K562 (cell line): ENCODE data around the gene NUP85. TPM values are rescaled to one million over a fixed set of nuclear protein-coding genes. Genes with fewer than 3 reads are reported as not detected.

ENCODE experiments used
- BRCA1 ChIP-seq, 2 experiments: fragments of 450-650 bp in 1 of 2; sonication (generic) in 1 of 2; formaldehyde crosslinking in 1 of 2; IDR thresholded peaks; 2 replicates each; pipeline versions ENCODE4 v1.5.0 to v1.6.1; 2017 to 2020; ENCODE audit warnings: mild to moderate bottlenecking in 1 of 2, missing genetic modification reagents in 1 of 2
- BRF2 ChIP-seq: IDR thresholded peaks from 3 replicates; pipeline ENCODE4 v1.6.1; 2011; ENCODE audit warnings: borderline replicate concordance, mild to moderate bottlenecking; ENCODE audit not compliant: insufficient read length, insufficient read depth
- CCNT2 ChIP-seq: IDR thresholded peaks from 2 replicates; pipeline ENCODE4 v1.6.1; 2011; ENCODE audit warnings: borderline replicate concordance, low read depth, mild to moderate bottlenecking, moderate library complexity, mixed read lengths, low read length; ENCODE audit not compliant: insufficient read length; ENCODE audit errors: extremely low read depth
- ESRRB ChIP-seq: fragments of 250-450 bp; sonication (Bioruptor Pico); IDR thresholded peaks from 2 replicates; pipeline ENCODE4 v1.5.0; 2020; ENCODE audit warnings: mild to moderate bottlenecking, moderate library complexity, borderline replicate concordance
- FOXK2 ChIP-seq, 2 experiments: fragments of 450-650 bp; IDR thresholded peaks in 1 of 2; conservative IDR thresholded peaks in 1 of 2; 2 replicates each; pipeline ENCODE4 v1.6.1; 2016; ENCODE audit warnings: low read depth in 2 of 2, mild to moderate bottlenecking in 1 of 2
- NONO ChIP-seq, 2 experiments: fragments of 200-400 bp in 1 of 2; fragments of 450-650 bp in 1 of 2; formaldehyde crosslinking in 1 of 2; IDR thresholded peaks; 2 replicates each; pipeline ENCODE4 v1.6.1; 2017; ENCODE audit warnings: low read depth in 2 of 2, mild to moderate bottlenecking in 2 of 2, moderate library complexity in 2 of 2, low read length in 1 of 2
- PHF21A ChIP-seq: fragments of 450-650 bp; IDR thresholded peaks from 2 replicates; pipeline ENCODE4 v1.6.1; 2017; ENCODE audit warnings: low read depth, borderline replicate concordance
- RREB1 ChIP-seq: fragments of 250-450 bp; sonication (Bioruptor Pico); IDR thresholded peaks from 2 replicates; pipeline ENCODE4 v1.4.0; 2020
- SNIP1 ChIP-seq: fragments of 450-650 bp; IDR thresholded peaks from 2 replicates; pipeline ENCODE4 v1.7.1; 2017; ENCODE audit warnings: low read depth, mild to moderate bottlenecking
- polyA plus RNA-seq, 8 experiments: library from polyadenylated mRNA; depleted of rRNA in 4 of 8; stranded (reverse) in 5 of 8; unstranded in 3 of 8; fragments of >200 nt; fragmentation: Nextera tagmentation in 2 of 8; fragmentation: Illumina TruSeq in 1 of 8; extraction: Ambion mirVana in 2 of 8; extraction: Trizol in 1 of 8; gene quantifications; 2 replicates each; pipeline versions ENCODE4 v1.2.1 to v1.2.3, GENCODE V29; 2011 to 2014; ENCODE audit warnings: inconsistent platforms in 1 of 8, missing spikeins in 1 of 8
- total RNA-seq, 7 experiments: library from RNA; depleted of rRNA in 6 of 7; stranded (reverse); fragments of >200 nt in 6 of 7; fragmentation: Illumina TruSeq in 2 of 7; extraction: Trizol in 2 of 7; gene quantifications; 2 replicates each; pipeline versions ENCODE4 v1.2.1 to v1.2.3, GENCODE V29; 2011 to 2021; ENCODE audit warnings: low replicate concordance in 1 of 7
- TF ChIP-seq, protein P1 (sequence below), 2 experiments: fragments of 450-650 bp; conservative IDR thresholded peaks; 2 replicates each; pipeline ENCODE4 v1.6.1; 2017; ENCODE audit warnings: mild to moderate bottlenecking in 2 of 2, moderate library complexity in 2 of 2
- TF ChIP-seq, protein P2 (sequence below): fragments of 250-450 bp; sonication (Bioruptor Pico); IDR thresholded peaks from 2 replicates; pipeline ENCODE4 v1.8.0; 2021; ENCODE audit warnings: moderate library complexity, mild to moderate bottlenecking, inconsistent platforms

The NUP85 gene
- total and polyA plus RNA-seq, 9 of the 15 experiments (the other 6 are each of a cell fraction or from before 2014, with no cell fraction given): 50.2 to 177 (median 110) TPM

DNA sequence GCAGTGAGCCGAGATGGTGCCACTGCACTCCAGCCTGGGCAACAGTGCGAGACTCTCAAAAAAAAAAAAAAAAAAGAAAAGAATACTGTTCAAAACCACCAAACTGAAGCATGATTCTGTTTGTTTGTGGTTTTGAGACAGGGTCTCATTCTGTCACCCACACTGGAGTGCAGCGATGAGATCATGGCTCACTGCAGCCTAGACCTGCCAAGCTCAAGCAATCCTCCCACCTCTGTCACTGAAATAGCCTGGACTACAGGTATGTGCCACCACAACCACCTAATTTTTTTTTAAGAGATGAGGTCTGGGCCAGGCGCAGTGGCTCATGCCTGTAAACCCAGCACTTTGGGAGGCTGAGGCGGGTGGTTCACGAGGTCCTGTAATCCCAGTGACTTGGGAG is 27.0 kb upstream of the NUP85 start (continued):
- TF ChIP-seq, protein P1, sequence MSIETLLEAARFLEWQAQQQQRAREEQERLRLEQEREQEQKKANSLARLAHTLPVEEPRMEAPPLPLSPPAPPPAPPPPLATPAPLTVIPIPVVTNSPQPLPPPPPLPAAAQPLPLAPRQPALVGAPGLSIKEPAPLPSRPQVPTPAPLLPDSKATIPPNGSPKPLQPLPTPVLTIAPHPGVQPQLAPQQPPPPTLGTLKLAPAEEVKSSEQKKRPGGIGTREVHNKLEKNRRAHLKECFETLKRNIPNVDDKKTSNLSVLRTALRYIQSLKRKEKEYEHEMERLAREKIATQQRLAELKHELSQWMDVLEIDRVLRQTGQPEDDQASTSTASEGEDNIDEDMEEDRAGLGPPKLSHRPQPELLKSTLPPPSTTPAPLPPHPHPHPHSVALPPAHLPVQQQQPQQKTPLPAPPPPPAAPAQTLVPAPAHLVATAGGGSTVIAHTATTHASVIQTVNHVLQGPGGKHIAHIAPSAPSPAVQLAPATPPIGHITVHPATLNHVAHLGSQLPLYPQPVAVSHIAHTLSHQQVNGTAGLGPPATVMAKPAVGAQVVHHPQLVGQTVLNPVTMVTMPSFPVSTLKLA (conservative IDR thresholded peaks at IDR 0.05): no peak
- TF ChIP-seq BRF2 (no peak), BRCA1 (IDR thresholded peaks at IDR 0.05) (no peak), BRCA1 (CRISPR knock-in tag; IDR thresholded peaks at IDR 0.05) (no peak), CCNT2 (no peak), ESRRB (CRISPR knock-in tag) (no peak), FOXK2 (conservative IDR thresholded peaks at IDR 0.05 in 1 of 2, IDR thresholded peaks at IDR 0.05 in 1 of 2; ENCODE audit: low read depth in 2 of 2) (no peak), SNIP1 (no peak), RREB1 (CRISPR knock-in tag) (no peak), PHF21A (no peak), NONO (IDR thresholded peaks at IDR 0.05; ENCODE audit: low read depth in 2 of 2, low read length in 1 of 2) (no peak)
- TF ChIP-seq, protein P2, sequence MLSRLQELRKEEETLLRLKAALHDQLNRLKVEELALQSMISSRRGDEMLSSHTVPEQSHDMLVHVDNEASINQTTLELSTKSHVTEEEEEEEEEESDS (CRISPR knock-in tag): no peak
